HEK293 (cell line): ENCODE measurements around the gene GPS1.

Experiments
- ATF2 ChIP-seq: fragments of 450-650 bp; formaldehyde crosslinking; IDR thresholded peaks from 2 replicates; pipeline ENCODE4 v1.5.1; 2016; ENCODE audit warnings: missing biosample characterization, missing genetic modification characterization, low read depth
- HIC1 ChIP-seq: fragments of 450-650 bp; formaldehyde crosslinking; IDR thresholded peaks from 2 replicates; pipeline ENCODE4 v1.5.1; 2016; ENCODE audit warnings: missing biosample characterization, missing genetic modification characterization
- KLF10 ChIP-seq: fragments of 450-650 bp; IDR thresholded peaks from 2 replicates; pipeline ENCODE4 v1.5.1; 2018; ENCODE audit warnings: missing biosample characterization, mild to moderate bottlenecking, missing genetic modification characterization
- MEIS1 ChIP-seq: sonication (generic); formaldehyde crosslinking; IDR thresholded peaks from 2 replicates; pipeline ENCODE4 v1.8.1; 2022; ENCODE audit warnings: missing genetic modification reagents, mild to moderate bottlenecking, borderline replicate concordance
- REPIN1 ChIP-seq: fragments of 450-650 bp; formaldehyde crosslinking; IDR thresholded peaks from 2 replicates; pipeline ENCODE4 v1.5.1; 2017; ENCODE audit warnings: missing biosample characterization, missing genetic modification characterization, low read depth
- SCRT1 ChIP-seq: fragments of 450-650 bp; formaldehyde crosslinking; IDR thresholded peaks from 2 replicates; pipeline ENCODE4 v1.5.1; 2016; ENCODE audit warnings: missing biosample characterization, missing genetic modification characterization, borderline replicate concordance
- SCRT2 ChIP-seq: fragments of 450-650 bp; formaldehyde crosslinking; IDR thresholded peaks from 2 replicates; pipeline ENCODE4 v1.5.1; 2016; ENCODE audit warnings: missing biosample characterization, missing genetic modification characterization
- ZBTB17 ChIP-seq: fragments of 450-650 bp; formaldehyde crosslinking; IDR thresholded peaks from 2 replicates; pipeline ENCODE4 v1.5.1; 2016; ENCODE audit warnings: missing biosample characterization, missing genetic modification characterization
- ZBTB20 ChIP-seq: fragments of 450-650 bp; formaldehyde crosslinking; IDR thresholded peaks from 2 replicates; pipeline ENCODE4 v1.5.1; 2016; ENCODE audit warnings: missing biosample characterization, missing genetic modification characterization
- ZBTB48 ChIP-seq: fragments of 450-650 bp; formaldehyde crosslinking; IDR thresholded peaks from 2 replicates; pipeline ENCODE4 v1.5.1; 2016; ENCODE audit warnings: missing biosample characterization, missing genetic modification characterization
- ZFP69B ChIP-seq: fragments of 450-650 bp; formaldehyde crosslinking; IDR thresholded peaks from 2 replicates; pipeline ENCODE4 v1.5.1; 2016; ENCODE audit warnings: missing biosample characterization, missing genetic modification characterization
- ZNF140 ChIP-seq: fragments of 450-650 bp; formaldehyde crosslinking; IDR thresholded peaks from 2 replicates; pipeline ENCODE4 v1.5.1; 2016; ENCODE audit warnings: missing biosample characterization, missing genetic modification characterization
- ZNF214 ChIP-seq: fragments of 450-650 bp; formaldehyde crosslinking; IDR thresholded peaks from 2 replicates; pipeline ENCODE4 v1.5.1; 2017; ENCODE audit warnings: missing biosample characterization, mild to moderate bottlenecking, missing genetic modification characterization, borderline replicate concordance
- ZNF354C ChIP-seq: fragments of 450-650 bp; formaldehyde crosslinking; IDR thresholded peaks from 2 replicates; pipeline ENCODE4 v1.5.1; 2016; ENCODE audit warnings: missing biosample characterization, missing genetic modification characterization, low read depth, borderline replicate concordance
- ZNF416 ChIP-seq: fragments of 450-650 bp; formaldehyde crosslinking; IDR thresholded peaks from 2 replicates; pipeline ENCODE4 v1.5.1; 2016; ENCODE audit warnings: missing biosample characterization, missing genetic modification characterization
- ZNF449 ChIP-seq: fragments of 450-650 bp; formaldehyde crosslinking; IDR thresholded peaks from 2 replicates; pipeline ENCODE4 v1.5.1; 2017; ENCODE audit warnings: missing biosample characterization, mild to moderate bottlenecking, missing genetic modification characterization, moderate library complexity
- ZNF48 ChIP-seq: fragments of 450-650 bp; formaldehyde crosslinking; IDR thresholded peaks from 2 replicates; pipeline ENCODE4 v1.5.1; 2016; ENCODE audit warnings: missing biosample characterization, missing genetic modification characterization
- ZNF488 ChIP-seq: fragments of 450-650 bp; formaldehyde crosslinking; IDR thresholded peaks from 2 replicates; pipeline ENCODE4 v1.5.1; 2016; ENCODE audit warnings: missing biosample characterization, missing genetic modification characterization
- ZNF530 ChIP-seq: fragments of 450-650 bp; formaldehyde crosslinking; IDR thresholded peaks from 2 replicates; pipeline ENCODE4 v1.5.1; 2016; ENCODE audit warnings: low read depth, missing biosample characterization, missing genetic modification characterization
- ZNF544 ChIP-seq: fragments of 450-650 bp; formaldehyde crosslinking; IDR thresholded peaks from 2 replicates; pipeline ENCODE4 v1.5.0; 2017; ENCODE audit warnings: missing biosample characterization, missing genetic modification characterization
- ZNF677 ChIP-seq: fragments of 450-650 bp; IDR thresholded peaks from 2 replicates; pipeline ENCODE4 v1.5.0; 2018; ENCODE audit warnings: missing biosample characterization, mild to moderate bottlenecking, missing genetic modification characterization, moderate library complexity
- ZNF701 ChIP-seq: fragments of 450-650 bp; formaldehyde crosslinking; IDR thresholded peaks from 2 replicates; pipeline ENCODE4 v1.5.1; 2016; ENCODE audit warnings: missing biosample characterization, missing genetic modification characterization
- ZNF704 ChIP-seq: fragments of 450-650 bp; formaldehyde crosslinking; IDR thresholded peaks from 2 replicates; pipeline ENCODE4 v1.5.1; 2016; ENCODE audit warnings: missing biosample characterization, missing genetic modification characterization
- ZNF707 ChIP-seq: fragments of 450-650 bp; formaldehyde crosslinking; IDR thresholded peaks from 2 replicates; pipeline ENCODE4 v1.5.1; 2016; ENCODE audit warnings: missing biosample characterization, missing genetic modification characterization
- ZNF747 ChIP-seq: fragments of 450-650 bp; formaldehyde crosslinking; IDR thresholded peaks from 2 replicates; pipeline ENCODE4 v1.5.1; 2016; ENCODE audit warnings: missing biosample characterization, missing genetic modification characterization
- ZSCAN16 ChIP-seq: fragments of 450-650 bp; formaldehyde crosslinking; IDR thresholded peaks from 2 replicates; pipeline ENCODE4 v1.5.1; 2016; ENCODE audit warnings: missing biosample characterization, missing genetic modification characterization
- ZSCAN18 ChIP-seq: fragments of 450-650 bp; formaldehyde crosslinking; IDR thresholded peaks from 2 replicates; pipeline ENCODE4 v1.5.1; 2016; ENCODE audit warnings: missing biosample characterization, missing genetic modification characterization

Gene GPS1

GRCh38 chr17:82065638-82066303 lies 14.1 kb downstream of the GPS1 start, which contains the start of gene DUS1L (continued):
- TF ChIP-seq REPIN1 (tag by site-specific recombination) (0 out of 2 replicates have a peak, but pooled peaks have one; percentile 89), SCRT1 (tag by site-specific recombination) (no peak), ZNF488 (tag by site-specific recombination) (no peak), ZNF354C (no peak), ZBTB20 (tag by site-specific recombination) (peak; percentile 49; the same call in 1 of the 2 replicates), ZNF530 (tag by site-specific recombination) (no peak), ZNF707 (peak; percentile 10; the same call in 1 of the 2 replicates), ZNF214 (tag by site-specific recombination) (no peak), HIC1 (tag by site-specific recombination) (peak; percentile 54; the same call in 1 of the 2 replicates), ZNF48 (tag by site-specific recombination) (no peak), ZNF140 (no peak), ZBTB17 (0 out of 2 replicates have a peak, but pooled peaks have one; percentile 22), ZNF677 (tag by site-specific recombination) (peak; percentile 65), ZBTB48 (tag by site-specific recombination) (0 out of 2 replicates have a peak, but pooled peaks have one; percentile 48), MEIS1 (no peak), ZSCAN16 (tag by site-specific recombination) (0 out of 2 replicates have a peak, but pooled peaks have one; percentile 54), KLF10 (tag by site-specific recombination) (peak; percentile 65; the same call in 1 of the 2 replicates), ZNF416 (no peak), ATF2 (tag by site-specific recombination) (no peak), SCRT2 (tag by site-specific recombination) (no peak), ZNF747 (tag by site-specific recombination) (no peak), ZNF449 (tag by site-specific recombination) (peak; percentile 51; the same call in 1 of the 2 replicates), ZNF701 (tag by site-specific recombination) (no peak), ZNF544 (tag by site-specific recombination) (no peak), ZSCAN18 (tag by site-specific recombination) (peak; percentile 61; the same call in 1 of the 2 replicates), ZNF704 (tag by site-specific recombination) (no peak), ZFP69B (peak; percentile 56; the same call in 1 of the 2 replicates)
